Activated CD8-positive, alpha-beta memory T cell treated with anti-CD3 and anti-CD28 coated beads, Interleukin-2, amount 10 ng/mL, durations not matched to agents 7 days and 5 days (primary cell): ENCODE measurements around the gene FBXL22. TPM values are rescaled to one million over a fixed set of nuclear protein-coding genes. Genes with fewer than 3 reads are reported as not detected.
A peak's percentile ranks its signal among the peaks of the same experiment; 100 is the strongest.

Experiments used
- ATAC-seq: fragments of 150-1000 bp; cut with Tn5 transposase; one replicate; pipeline ENCODE4 v1.10.0; 2021; ENCODE audit warnings: moderate library complexity
- CTCF ChIA-PET: fragments of 350-600 bp; sonication (Branson Sonifier 250); formaldehyde crosslinking; loops from one replicate; lab custom pipeline; 2021; ENCODE audit warnings: antibody characterized with exemption; lab: Charles Lee
- DNase-seq: peaks from one replicate; pipeline ENCODE4 v3.0.0-alpha.2; 2020
- H3K27ac Mint-ChIP-seq: one replicate; pipeline ENCODE4 v1.8.0; 2021; ENCODE audit warnings: mild to moderate bottlenecking, mixed read lengths
- H3K27me3 Mint-ChIP-seq: one replicate; pipeline ENCODE4 v1.8.0; 2021; ENCODE audit warnings: mixed read lengths
- H3K36me3 Mint-ChIP-seq: one replicate; pipeline ENCODE4 v1.8.0; 2021; ENCODE audit warnings: mild to moderate bottlenecking, mixed read lengths
- H3K4me1 Mint-ChIP-seq: one replicate; pipeline ENCODE4 v1.8.0; 2021; ENCODE audit warnings: mixed read lengths
- H3K4me3 Mint-ChIP-seq: one replicate; pipeline ENCODE4 v1.8.0; 2021; ENCODE audit warnings: mild to moderate bottlenecking, moderate library complexity, mixed read lengths
- H3K9me3 Mint-ChIP-seq: one replicate; pipeline ENCODE4 v1.8.0; 2022; ENCODE audit warnings: low read depth, mixed read lengths
- total RNA-seq, 2 experiments: library from RNA; stranded (reverse); gene quantifications; one replicate each; pipeline ENCODE4 v1.2.3, GENCODE V29; 2021

The FBXL22 gene
- total RNA-seq, 2 experiments from 2014 or later = 0.56 to 0.85 TPM

DNA sequence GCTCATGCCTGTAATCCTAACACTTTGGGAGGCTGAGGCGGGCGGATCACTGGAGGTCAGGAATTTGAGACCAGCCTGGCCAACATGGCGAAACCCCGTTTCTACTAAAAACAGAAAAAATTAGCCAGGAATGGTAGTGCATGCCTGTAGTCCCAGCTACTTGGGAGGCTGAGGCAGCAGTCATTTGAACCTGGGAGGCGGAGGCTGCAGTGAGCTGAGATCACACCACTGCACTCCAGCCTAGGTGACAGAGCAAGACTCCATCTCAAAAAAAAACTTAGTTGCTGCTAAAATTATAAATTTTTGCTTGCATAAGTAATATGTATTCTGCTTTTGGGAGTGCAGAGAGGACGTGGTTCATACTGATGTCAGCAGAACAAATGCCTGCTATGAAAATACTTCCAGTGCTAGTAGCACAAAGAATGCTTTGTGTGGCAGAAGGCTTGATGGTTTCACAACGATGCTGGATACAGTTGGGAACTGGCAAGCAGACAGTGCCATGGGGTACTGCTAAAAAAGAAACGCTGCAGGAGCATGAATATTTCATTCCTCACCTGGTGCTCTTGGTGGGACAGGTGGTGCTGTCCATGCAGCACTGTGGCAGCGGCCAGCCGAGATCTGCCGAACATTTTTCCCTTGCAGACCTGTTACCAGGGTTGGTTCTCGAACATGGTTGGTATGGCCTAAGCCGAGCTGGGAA lies 31.1 kb downstream of the FBXL22 start:
- H3K36me3 Mint-ChIP-seq = peaks cover 54% of the 10 kb centered on the region
- ATAC-seq = no peak

GRCh38 chr15:63630036-63630751 lies 33.0 kb downstream of the FBXL22 start:
- no peak for ATAC-seq
- H3K36me3 Mint-ChIP-seq = peaks cover 49% of the 10 kb centered on the region

More for the DNA sequence above, 31.1 kb downstream of the FBXL22 start:
- Mint-ChIP-seq H3K27ac (no peak overlapping the region), H3K4me1 (peaks cover 2% of the 10 kb centered on the region), H3K4me3 (no peak overlapping the region), H3K27me3 (no peaks in the 10 kb centered on the region), H3K9me3 (no peaks in the 10 kb centered on the region)
- CTCF ChIA-PET = interaction anchor here (0.7 to 2.9 kb wide), 2 partner anchors 18 to 315 kb away, joined by 3 to 9 read pairs; no protein-coding TSS in a partner anchor
- DNase-seq = no peak

DNA sequence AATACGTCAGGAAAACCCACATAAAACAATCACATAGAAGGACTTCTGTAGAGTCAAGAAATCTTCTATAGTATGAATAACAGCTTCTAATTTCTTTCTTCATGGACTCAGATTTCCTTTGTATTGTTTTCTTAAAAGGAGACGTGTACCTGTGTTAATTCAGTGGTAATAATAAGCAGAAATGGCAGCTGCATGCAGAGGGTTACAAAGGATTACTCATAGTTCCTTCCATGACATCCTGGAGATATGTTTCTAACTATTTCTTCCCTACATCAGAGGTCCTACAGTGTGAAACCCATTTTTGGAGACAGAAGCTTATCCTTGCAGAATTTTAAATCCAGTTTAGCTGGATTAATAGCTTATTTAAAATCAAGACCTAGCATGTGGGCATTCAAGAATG lies 36.1 kb downstream of the FBXL22 start:
- H3K36me3 Mint-ChIP-seq = peaks cover 48% of the 10 kb centered on the region

More at GRCh38 chr15:63630036-63630751, 33.0 kb downstream of the FBXL22 start:
- DNase-seq = no peak
- Mint-ChIP-seq H3K27me3 (no peaks in the 10 kb centered on the region), H3K27ac (no peak overlapping the region), H3K4me3 (no peak overlapping the region), H3K9me3 (no peaks in the 10 kb centered on the region), H3K4me1 (peaks cover 2% of the 10 kb centered on the region)
- CTCF ChIA-PET = interaction anchor here (0.8 to 1.6 kb wide), 5 partner anchors 8 to 437 kb away, joined by 3 to 5 read pairs (median 4); no protein-coding TSS in a partner anchor

GRCh38 chr15:63634154-63634553 lies 37.0 kb downstream of the FBXL22 start:
- Mint-ChIP-seq H3K36me3 (peaks cover 49% of the 10 kb centered on the region), H3K27ac (no peak overlapping the region), H3K9me3 (no peaks in the 10 kb centered on the region), H3K4me1 (peaks cover 15% of the 10 kb centered on the region), H3K27me3 (no peaks in the 10 kb centered on the region), H3K4me3 (no peak overlapping the region)
- no peak for ATAC-seq
- CTCF ChIA-PET = interaction anchor here (0.6 to 1.2 kb wide), 2 partner anchors 34 to 95 kb away, joined by 3 read pairs; no protein-coding TSS in a partner anchor
- no peak for DNase-seq

More for the DNA sequence above, 36.1 kb downstream of the FBXL22 start:
- no peak overlapping the region for H3K27ac Mint-ChIP-seq
- H3K27me3 Mint-ChIP-seq = no peaks in the 10 kb centered on the region
- peaks cover 9% of the 10 kb centered on the region for H3K4me1 Mint-ChIP-seq
- ATAC-seq (no peak), DNase-seq (no peak)
- H3K4me3 Mint-ChIP-seq = no peak overlapping the region
- no peaks in the 10 kb centered on the region for H3K9me3 Mint-ChIP-seq
- CTCF ChIA-PET = interaction anchor here (0.6 to 1.8 kb wide), 3 partner anchors 23 to 96 kb away, joined by 3 to 5 read pairs (median 3); no protein-coding TSS in a partner anchor

- Mint-ChIP-seq H3K4me3 (no peak overlapping the region), H3K9me3 (no peaks in the 10 kb centered on the region), H3K27ac (no peak overlapping the region), H3K36me3 (peaks cover 56% of the 10 kb centered on the region), H3K4me1 (peaks cover 15% of the 10 kb centered on the region), H3K27me3 (no peaks in the 10 kb centered on the region)
- CTCF ChIA-PET = no interaction called here
- DNase-seq (no peak), ATAC-seq (no peak)
These were observed 39.4 kb downstream of the FBXL22 start for GRCh38 chr15:63636518-63637061.

DNA sequence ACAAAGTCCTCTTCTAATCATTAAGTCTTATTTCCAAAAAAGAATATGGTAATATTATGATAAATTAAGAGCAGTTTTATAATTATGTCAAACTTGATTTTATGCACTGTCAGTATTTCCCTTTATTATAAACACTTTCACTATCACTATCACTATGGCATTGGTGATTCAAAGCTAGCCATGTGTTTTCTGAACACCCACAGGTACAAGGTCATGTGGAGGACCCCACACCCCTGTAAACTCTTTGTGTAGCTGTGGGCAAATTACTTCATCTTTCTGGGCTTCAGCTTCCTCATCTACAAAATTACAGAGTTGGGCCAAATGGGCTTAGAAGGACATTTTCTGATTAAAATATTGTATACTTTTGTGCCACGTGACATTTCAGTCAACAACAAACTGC lies 41.7 kb downstream of the FBXL22 start:
- ATAC-seq (peak; percentile 39), DNase-seq (no peak)
- no peak overlapping the region for H3K27ac Mint-ChIP-seq
- CTCF ChIA-PET = interaction anchor here (1.1 to 1.7 kb wide), 2 partner anchors 9 to 306 kb away, joined by 3 to 5 read pairs; no protein-coding TSS in a partner anchor
- no peaks in the 10 kb centered on the region for H3K9me3 Mint-ChIP-seq
- peaks cover 15% of the 10 kb centered on the region for H3K4me1 Mint-ChIP-seq
- peaks cover 50% of the 10 kb centered on the region for H3K36me3 Mint-ChIP-seq
- H3K27me3 Mint-ChIP-seq = no peaks in the 10 kb centered on the region
- H3K4me3 Mint-ChIP-seq = no peak overlapping the region

DNA sequence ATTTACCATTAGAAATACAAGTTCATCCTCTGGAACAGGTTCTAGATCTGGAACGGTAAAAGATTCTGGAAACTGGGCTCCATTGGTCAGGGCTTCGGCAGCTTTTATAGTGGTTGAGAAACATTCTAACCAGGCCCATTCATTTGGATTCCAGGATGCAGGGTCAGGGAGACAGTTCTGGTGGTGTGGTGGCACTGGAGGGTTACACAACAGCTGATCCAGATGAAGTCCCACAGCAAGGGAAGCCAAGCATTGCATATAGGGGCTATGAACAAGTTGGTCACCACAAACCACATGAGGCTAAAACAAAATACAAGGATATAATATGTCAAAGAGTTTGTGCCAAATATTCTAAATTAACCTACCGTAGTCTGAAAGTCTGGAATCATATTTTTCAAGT lies 43.0 kb downstream of the FBXL22 start:
- no peak overlapping the region for H3K4me3 Mint-ChIP-seq
- ATAC-seq (no peak), DNase-seq (no peak)
- no peaks in the 10 kb centered on the region for H3K9me3 Mint-ChIP-seq
- no peaks in the 10 kb centered on the region for H3K27me3 Mint-ChIP-seq
- CTCF ChIA-PET = interaction anchor here (0.6 to 1.3 kb wide), 2 partner anchors 227 to 406 kb away, joined by 3 read pairs; partner anchors contain the start of gene DAPK2
- peaks cover 52% of the 10 kb centered on the region for H3K36me3 Mint-ChIP-seq
- H3K4me1 Mint-ChIP-seq = peaks cover 15% of the 10 kb centered on the region
- H3K27ac Mint-ChIP-seq = no peak overlapping the region

Other genes with a start within 250 kb of the FBXL22 start
- under 1 TPM in 1 of 2 experiments, not detected in 1; 0.12 TPM for gene CA12, start 215.5 kb upstream of the FBXL22 start, total RNA-seq
- 10 to 100 TPM; 50.5 to 67.1 TPM for gene USP3, start 92.8 kb upstream of the FBXL22 start, total RNA-seq
- 100 to 1,000 TPM in 1 of 2 experiments, 10 to 100 TPM in 1; 84.4 to 105 TPM for gene HERC1, start 236.6 kb downstream of the FBXL22 start, total RNA-seq